ENCODE measurements around the gene SUPT3H.
"Not testable (repeated sequence)": the region's sequence is repeated elsewhere in the genome, so short reads cannot be mapped to it uniquely, and the experiment has no call there.

The SUPT3H gene

GRCh38 chr6:45184040-45184439 lies 193.7 kb downstream of the SUPT3H start:
- H3K36me3 ChIP-seq (ENCODE audit: control insufficient read depth, insufficient read depth, low read length) = no peaks in the 10 kb centered on the region
- H3K9me3 ChIP-seq (ENCODE audit: control insufficient read depth, low read length) = no peaks in the 10 kb centered on the region
- no peaks in the 10 kb centered on the region for H3K27me3 ChIP-seq (ENCODE audit: control insufficient read depth, insufficient read depth, low read length)
- no peaks in the 10 kb centered on the region for H3K4me1 ChIP-seq (ENCODE audit: control insufficient read depth, insufficient read depth, low read length)
- H3K9ac ChIP-seq (ENCODE audit: low read length) = no peak overlapping the region
- H3K4me3 ChIP-seq (ENCODE audit: low read length) = no peak overlapping the region

- not testable (repeated sequence) for H3K9me3 ChIP-seq (ENCODE audit: control insufficient read depth, low read length); H3K36me3 ChIP-seq (ENCODE audit: control insufficient read depth, insufficient read depth, low read length); H3K27me3 ChIP-seq (ENCODE audit: control insufficient read depth, insufficient read depth, low read length); H3K4me1 ChIP-seq (ENCODE audit: control insufficient read depth, insufficient read depth, low read length); H3K4me3 ChIP-seq (ENCODE audit: low read length); H3K9ac ChIP-seq (ENCODE audit: low read length)
These were observed 201.4 kb downstream of the SUPT3H start for GRCh38 chr6:45176373-45176772.

GRCh38 chr6:45175272-45175671 lies 202.5 kb downstream of the SUPT3H start:
- H3K4me1 ChIP-seq (ENCODE audit: control insufficient read depth, insufficient read depth, low read length) = no peaks in the 10 kb centered on the region
- H3K9me3 ChIP-seq (ENCODE audit: control insufficient read depth, low read length) = no peaks in the 10 kb centered on the region
- no peak overlapping the region for H3K9ac ChIP-seq (ENCODE audit: low read length)
- no peaks in the 10 kb centered on the region for H3K36me3 ChIP-seq (ENCODE audit: control insufficient read depth, insufficient read depth, low read length)
- H3K27me3 ChIP-seq (ENCODE audit: control insufficient read depth, insufficient read depth, low read length) = no peaks in the 10 kb centered on the region
- H3K4me3 ChIP-seq (ENCODE audit: low read length) = no peak overlapping the region

GRCh38 chr6:45174045-45174444 lies 203.7 kb downstream of the SUPT3H start:
- Histone ChIP-seq H3K9ac (ENCODE audit: low read length) (no peak overlapping the region), H3K27me3 (ENCODE audit: control insufficient read depth, insufficient read depth, low read length) (no peaks in the 10 kb centered on the region)

GRCh38 chr6:45171380-45171779 lies 206.4 kb downstream of the SUPT3H start:
- Histone ChIP-seq H3K4me1 (ENCODE audit: control insufficient read depth, insufficient read depth, low read length) (no peaks in the 10 kb centered on the region), H3K9ac (ENCODE audit: low read length) (no peak overlapping the region), H3K4me3 (ENCODE audit: low read length) (no peak overlapping the region), H3K9me3 (ENCODE audit: control insufficient read depth, low read length) (no peaks in the 10 kb centered on the region), H3K27me3 (ENCODE audit: control insufficient read depth, insufficient read depth, low read length) (no peaks in the 10 kb centered on the region), H3K36me3 (ENCODE audit: control insufficient read depth, insufficient read depth, low read length) (no peaks in the 10 kb centered on the region)

More at GRCh38 chr6:45174045-45174444, 203.7 kb downstream of the SUPT3H start:
- no peaks in the 10 kb centered on the region for H3K4me1 ChIP-seq (ENCODE audit: control insufficient read depth, insufficient read depth, low read length)
- H3K4me3 ChIP-seq (ENCODE audit: low read length) = no peak overlapping the region
- no peaks in the 10 kb centered on the region for H3K9me3 ChIP-seq (ENCODE audit: control insufficient read depth, low read length)
- no peaks in the 10 kb centered on the region for H3K36me3 ChIP-seq (ENCODE audit: control insufficient read depth, insufficient read depth, low read length)

- Histone ChIP-seq H3K9ac (ENCODE audit: low read length) (no peak overlapping the region), H3K27me3 (ENCODE audit: control insufficient read depth, insufficient read depth, low read length) (no peaks in the 10 kb centered on the region), H3K4me1 (ENCODE audit: control insufficient read depth, insufficient read depth, low read length) (no peaks in the 10 kb centered on the region), H3K36me3 (ENCODE audit: control insufficient read depth, insufficient read depth, low read length) (no peaks in the 10 kb centered on the region), H3K4me3 (ENCODE audit: low read length) (no peak overlapping the region), H3K9me3 (ENCODE audit: control insufficient read depth, low read length) (no peaks in the 10 kb centered on the region)
These were observed 207.4 kb downstream of the SUPT3H start for GRCh38 chr6:45170309-45170708.

- Histone ChIP-seq H3K9me3 (ENCODE audit: control insufficient read depth, low read length) (no peaks in the 10 kb centered on the region), H3K36me3 (ENCODE audit: control insufficient read depth, insufficient read depth, low read length) (no peaks in the 10 kb centered on the region), H3K4me3 (ENCODE audit: low read length) (no peak overlapping the region), H3K4me1 (ENCODE audit: control insufficient read depth, insufficient read depth, low read length) (no peaks in the 10 kb centered on the region), H3K27me3 (ENCODE audit: control insufficient read depth, insufficient read depth, low read length) (no peaks in the 10 kb centered on the region), H3K9ac (ENCODE audit: low read length) (no peak overlapping the region)
These were observed 207.9 kb downstream of the SUPT3H start for GRCh38 chr6:45169815-45170214.

GRCh38 chr6:45163952-45164766 lies 213.6 kb downstream of the SUPT3H start:
- Histone ChIP-seq H3K9ac (ENCODE audit: low read length) (no peak overlapping the region), H3K4me3 (ENCODE audit: low read length) (no peak overlapping the region), H3K9me3 (ENCODE audit: control insufficient read depth, low read length) (no peaks in the 10 kb centered on the region), H3K4me1 (ENCODE audit: control insufficient read depth, insufficient read depth, low read length) (no peaks in the 10 kb centered on the region), H3K27me3 (ENCODE audit: control insufficient read depth, insufficient read depth, low read length) (no peaks in the 10 kb centered on the region), H3K36me3 (ENCODE audit: control insufficient read depth, insufficient read depth, low read length) (no peaks in the 10 kb centered on the region)

GRCh38 chr6:45160305-45160704 lies 217.4 kb downstream of the SUPT3H start:
- Histone ChIP-seq H3K4me1 (ENCODE audit: control insufficient read depth, insufficient read depth, low read length) (no peaks in the 10 kb centered on the region), H3K9me3 (ENCODE audit: control insufficient read depth, low read length) (no peaks in the 10 kb centered on the region), H3K4me3 (ENCODE audit: low read length) (no peak overlapping the region), H3K36me3 (ENCODE audit: control insufficient read depth, insufficient read depth, low read length) (no peaks in the 10 kb centered on the region), H3K27me3 (ENCODE audit: control insufficient read depth, insufficient read depth, low read length) (no peaks in the 10 kb centered on the region), H3K9ac (ENCODE audit: low read length) (no peak overlapping the region)

- Histone ChIP-seq H3K9ac (ENCODE audit: low read length) (no peak overlapping the region), H3K4me1 (ENCODE audit: control insufficient read depth, insufficient read depth, low read length) (no peaks in the 10 kb centered on the region), H3K27me3 (ENCODE audit: control insufficient read depth, insufficient read depth, low read length) (no peaks in the 10 kb centered on the region), H3K9me3 (ENCODE audit: control insufficient read depth, low read length) (no peaks in the 10 kb centered on the region), H3K4me3 (ENCODE audit: low read length) (no peak overlapping the region), H3K36me3 (ENCODE audit: control insufficient read depth, insufficient read depth, low read length) (no peaks in the 10 kb centered on the region)
These were observed 221.7 kb downstream of the SUPT3H start for GRCh38 chr6:45156075-45156474.

- no peaks in the 10 kb centered on the region for H3K9me3 ChIP-seq (ENCODE audit: control insufficient read depth, low read length)
These were observed 222.3 kb downstream of the SUPT3H start for GRCh38 chr6:45155341-45155894.

GRCh38 chr6:45154679-45155078 lies 223.1 kb downstream of the SUPT3H start:
- H3K4me3 ChIP-seq (ENCODE audit: low read length) = no peak overlapping the region
- H3K36me3 ChIP-seq (ENCODE audit: control insufficient read depth, insufficient read depth, low read length) = no peaks in the 10 kb centered on the region
- no peaks in the 10 kb centered on the region for H3K9me3 ChIP-seq (ENCODE audit: control insufficient read depth, low read length)
- no peaks in the 10 kb centered on the region for H3K4me1 ChIP-seq (ENCODE audit: control insufficient read depth, insufficient read depth, low read length)
- H3K9ac ChIP-seq (ENCODE audit: low read length) = no peak overlapping the region
- no peaks in the 10 kb centered on the region for H3K27me3 ChIP-seq (ENCODE audit: control insufficient read depth, insufficient read depth, low read length)

More at GRCh38 chr6:45155341-45155894, 222.3 kb downstream of the SUPT3H start:
- no peaks in the 10 kb centered on the region for H3K27me3 ChIP-seq (ENCODE audit: control insufficient read depth, insufficient read depth, low read length)
- H3K4me1 ChIP-seq (ENCODE audit: control insufficient read depth, insufficient read depth, low read length) = no peaks in the 10 kb centered on the region
- H3K4me3 ChIP-seq (ENCODE audit: low read length) = no peak overlapping the region
- no peaks in the 10 kb centered on the region for H3K36me3 ChIP-seq (ENCODE audit: control insufficient read depth, insufficient read depth, low read length)
- H3K9ac ChIP-seq (ENCODE audit: low read length) = no peak overlapping the region

Measured in mucosa of stomach (tissue), 1 donor.